H1 (cell line): ENCODE results near the gene BMX.

ENCODE experiments used
- CHD1 ChIP-seq: IDR thresholded peaks from 2 replicates; pipeline ENCODE4 v1.6.1; 2012; ENCODE audit warnings: low read depth, low read length, improper control_type of control experiment
- CTCF ChIP-seq, 3 experiments: IDR thresholded peaks; 1 replicate in 2 of 3; 2 replicates in 1 of 3; pipeline versions ENCODE4 v1.5.1 to v1.6.1; 2011; ENCODE audit warnings: low read length in 3 of 3, mild to moderate bottlenecking in 3 of 3, inconsistent platforms in 2 of 3, low read depth in 1 of 3, moderate library complexity in 1 of 3; ENCODE audit not compliant: insufficient read depth in 1 of 3; ENCODE audit errors: control extremely low read depth in 1 of 3
- HDAC2 ChIP-seq, 2 experiments: fragments of 300-600 bp in 1 of 2; sonication (generic) in 1 of 2; IDR thresholded peaks; 2 replicates each; pipeline ENCODE4 v1.6.1; 2011 to 2012; ENCODE audit warnings: low read depth in 2 of 2, low read length in 2 of 2, mild to moderate bottlenecking in 2 of 2, moderate library complexity in 2 of 2, borderline replicate concordance in 1 of 2, inconsistent platforms in 1 of 2
- MAFK ChIP-seq: IDR thresholded peaks from 2 replicates; pipeline ENCODE4 v1.6.1; 2012; ENCODE audit warnings: low read depth, mild to moderate bottlenecking, improper control_type of control experiment, low read length
- POLR2AphosphoS5 ChIP-seq: IDR thresholded peaks from 2 replicates; pipeline ENCODE4 v1.6.1; 2011; ENCODE audit warnings: low read depth, low read length
- RAD21 ChIP-seq, 2 experiments: IDR thresholded peaks in 1 of 2; conservative IDR thresholded peaks in 1 of 2; 2 replicates each; pipeline ENCODE4 v1.6.1; 2011; ENCODE audit warnings: low read depth in 2 of 2, low read length in 2 of 2, improper control_type of control experiment in 1 of 2, inconsistent platforms in 1 of 2, mild to moderate bottlenecking in 1 of 2, moderate library complexity in 1 of 2
- TAF1 ChIP-seq: IDR thresholded peaks from 2 replicates; pipeline ENCODE4 v1.6.1; 2011; ENCODE audit warnings: mild to moderate bottlenecking, low read depth, low read length
- YY1 ChIP-seq: IDR thresholded peaks from 2 replicates; pipeline ENCODE4 v1.6.1; 2011; ENCODE audit warnings: low read depth, mild to moderate bottlenecking, low read length
- ZNF274 ChIP-seq: IDR thresholded peaks from 2 replicates; pipeline ENCODE4 v1.7.0; 2012; ENCODE audit warnings: low read length, borderline replicate concordance; ENCODE audit errors: extremely low read depth

GRCh38 chrX:15600049-15600448 lies 99.4 kb downstream of the BMX start:
- TF ChIP-seq HDAC2 (IDR thresholded peaks at IDR 0.05; ENCODE audit: borderline replicate concordance in 1 of 2, low read depth in 2 of 2, low read length in 2 of 2) (no peak), YY1 (no peak), CTCF (IDR thresholded peaks at IDR 0.05; ENCODE audit: control extremely low read depth in 1 of 3, insufficient read depth in 1 of 3, low read depth in 1 of 3, low read length in 3 of 3) (no peak), TAF1 (no peak), MAFK (no peak), POLR2AphosphoS5 (no peak), RAD21 (IDR thresholded peaks at IDR 0.05 in 1 of 2, conservative IDR thresholded peaks at IDR 0.05 in 1 of 2; ENCODE audit: low read depth in 2 of 2, low read length in 2 of 2) (no peak), ZNF274 (no peak), CHD1 (no peak)
